ENCODE results near the gene SMIM24.

Gene SMIM24

GRCh38 chr19:3515891-3516422, 35.6 kb upstream of the SMIM24 start:
- TF ChIP-seq, protein P1, sequence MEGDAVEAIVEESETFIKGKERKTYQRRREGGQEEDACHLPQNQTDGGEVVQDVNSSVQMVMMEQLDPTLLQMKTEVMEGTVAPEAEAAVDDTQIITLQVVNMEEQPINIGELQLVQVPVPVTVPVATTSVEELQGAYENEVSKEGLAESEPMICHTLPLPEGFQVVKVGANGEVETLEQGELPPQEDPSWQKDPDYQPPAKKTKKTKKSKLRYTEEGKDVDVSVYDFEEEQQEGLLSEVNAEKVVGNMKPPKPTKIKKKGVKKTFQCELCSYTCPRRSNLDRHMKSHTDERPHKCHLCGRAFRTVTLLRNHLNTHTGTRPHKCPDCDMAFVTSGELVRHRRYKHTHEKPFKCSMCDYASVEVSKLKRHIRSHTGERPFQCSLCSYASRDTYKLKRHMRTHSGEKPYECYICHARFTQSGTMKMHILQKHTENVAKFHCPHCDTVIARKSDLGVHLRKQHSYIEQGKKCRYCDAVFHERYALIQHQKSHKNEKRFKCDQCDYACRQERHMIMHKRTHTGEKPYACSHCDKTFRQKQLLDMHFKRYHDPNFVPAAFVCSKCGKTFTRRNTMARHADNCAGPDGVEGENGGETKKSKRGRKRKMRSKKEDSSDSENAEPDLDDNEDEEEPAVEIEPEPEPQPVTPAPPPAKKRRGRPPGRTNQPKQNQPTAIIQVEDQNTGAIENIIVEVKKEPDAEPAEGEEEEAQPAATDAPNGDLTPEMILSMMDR (IDR thresholded peaks at IDR 0.05; ENCODE audit: insufficient read depth, low read depth, low read length, missing control alignments): no peak
- no peak for DNase-seq (ENCODE audit: low read depth)
- H3K4me3 ChIP-seq (ENCODE audit: low read depth, low read length): no peak overlapping the region

GRCh38 chr19:3514930-3515329, 34.6 kb upstream of the SMIM24 start:
- TF ChIP-seq, protein P1 (IDR thresholded peaks at IDR 0.05; ENCODE audit: insufficient read depth, low read depth, low read length, missing control alignments): no peak
- no peak for DNase-seq (ENCODE audit: low read depth)

DNA sequence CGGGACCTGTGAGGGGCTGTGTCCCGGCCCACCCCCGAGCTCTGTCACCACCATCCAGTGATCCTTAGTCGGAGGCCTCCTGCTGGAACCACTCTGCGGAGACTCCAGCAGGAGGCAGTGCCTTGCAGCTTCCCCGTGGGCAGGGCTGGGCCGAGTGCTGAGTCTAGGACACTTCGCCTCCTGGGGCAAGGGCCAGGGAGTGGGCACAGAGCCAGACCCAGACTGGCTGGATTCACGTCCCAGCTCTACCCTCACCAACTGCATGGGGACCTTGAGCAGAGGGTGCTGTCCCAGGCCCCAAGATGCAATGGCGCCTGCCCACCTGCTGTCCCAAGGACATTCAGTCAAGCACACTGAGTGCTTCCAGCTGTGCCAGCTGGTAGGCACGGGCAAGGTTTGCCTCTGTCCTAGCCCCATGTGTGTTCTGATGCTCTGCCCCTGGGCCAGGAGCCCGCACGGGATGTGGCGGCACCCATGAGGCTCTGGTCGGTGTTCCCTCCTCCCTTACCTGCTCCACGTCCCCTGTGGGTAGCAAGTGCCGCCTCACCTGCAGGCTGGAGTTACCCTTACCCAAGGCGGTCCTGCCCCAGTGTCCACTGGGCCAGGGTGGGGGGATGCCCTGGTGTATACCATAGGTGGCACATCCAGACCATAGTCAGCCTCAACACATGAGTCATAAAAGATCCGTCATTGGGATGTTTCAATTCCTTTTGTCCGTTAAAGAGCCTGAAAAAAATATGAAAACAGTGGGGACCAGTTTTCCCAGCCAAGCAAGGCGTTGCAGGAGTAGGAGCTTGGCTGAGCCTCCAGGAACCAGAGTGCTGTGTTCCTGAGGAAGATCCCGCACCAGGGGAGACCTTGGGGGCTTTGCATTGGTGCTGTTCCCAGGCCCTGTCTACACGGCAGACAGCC, 33.2 kb upstream of the SMIM24 start:
- TF ChIP-seq, protein P1 (IDR thresholded peaks at IDR 0.05; ENCODE audit: insufficient read depth, low read depth, low read length, missing control alignments): no peak
- DNase-seq (ENCODE audit: low read depth): no peak

More at GRCh38 chr19:3514930-3515329, 34.6 kb upstream of the SMIM24 start:
- H3K4me3 ChIP-seq (ENCODE audit: low read depth, low read length): no peak overlapping the region

DNA sequence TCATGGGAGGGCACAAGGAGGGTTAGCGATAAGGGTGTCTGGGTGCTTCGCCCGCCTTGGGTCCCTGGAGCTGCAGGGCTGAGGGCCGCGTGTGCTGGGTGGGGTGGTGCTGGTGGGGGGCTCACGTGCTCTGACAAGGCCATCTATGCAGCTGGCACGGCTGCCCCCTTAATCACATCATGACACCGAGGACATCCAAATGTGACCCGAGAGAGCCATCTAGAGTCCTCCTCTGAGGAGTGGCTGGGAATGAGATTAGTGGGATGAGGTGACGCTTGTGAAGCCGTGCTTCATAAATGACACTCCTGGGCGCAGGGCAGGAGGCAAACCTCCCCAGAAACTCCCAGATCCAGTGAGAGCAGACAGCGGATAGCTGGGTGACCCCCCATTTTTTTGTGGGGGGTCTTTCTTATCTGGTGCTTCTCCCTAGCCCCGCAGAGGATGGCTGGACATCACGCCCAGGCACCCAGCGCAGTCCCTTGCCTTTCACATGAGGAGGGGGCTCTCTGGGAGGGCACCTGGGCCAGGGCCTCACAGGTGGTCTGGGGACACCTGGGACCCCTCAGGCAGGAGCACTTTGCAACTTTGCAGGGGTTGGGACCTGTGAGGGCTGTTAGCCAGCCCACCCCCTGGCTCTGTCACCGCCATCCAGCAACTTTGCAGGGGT, 32.4 kb upstream of the SMIM24 start:
- TF ChIP-seq, protein P1 (IDR thresholded peaks at IDR 0.05; ENCODE audit: insufficient read depth, low read depth, low read length, missing control alignments): no peak
- DNase-seq (ENCODE audit: low read depth): no peak

More for the DNA sequence above, 33.2 kb upstream of the SMIM24 start:
- no peak overlapping the region for H3K4me3 ChIP-seq (ENCODE audit: low read depth, low read length)

DNA sequence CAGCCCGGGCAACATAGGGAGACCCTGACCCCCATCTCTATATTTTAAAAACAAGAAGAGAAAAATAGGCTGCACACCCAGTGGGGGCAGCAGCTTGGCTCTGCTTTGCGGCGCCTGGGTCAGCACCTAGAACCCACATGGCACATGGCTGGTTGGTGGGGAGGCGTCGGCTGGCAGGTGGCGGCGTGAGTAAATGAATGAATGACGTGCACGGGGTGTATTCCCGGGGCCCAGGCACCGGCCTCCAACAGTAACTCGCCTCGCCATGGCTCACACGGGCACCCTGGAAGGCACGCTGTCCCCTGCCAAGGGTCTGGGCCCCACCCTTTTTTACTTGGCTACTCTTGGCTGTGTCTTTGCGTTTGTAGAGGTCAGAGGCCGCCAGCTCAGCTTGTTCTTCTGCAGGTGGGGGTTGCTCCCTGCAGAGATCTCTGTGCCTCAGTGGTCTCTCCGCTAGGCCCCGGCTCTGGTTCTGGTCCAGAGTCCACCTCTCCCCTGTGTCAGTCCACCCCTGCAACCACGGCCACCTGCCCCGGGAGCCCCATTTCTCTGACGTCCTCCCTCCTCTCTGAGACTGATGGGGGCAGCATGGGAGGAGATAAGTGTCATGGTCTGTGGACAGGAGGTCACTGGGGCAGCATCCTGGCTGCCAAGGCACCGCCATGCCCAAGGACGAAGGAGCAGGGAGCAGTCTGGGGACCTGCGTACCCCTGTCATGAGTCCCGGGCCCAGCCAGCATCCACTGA, 31.4 kb upstream of the SMIM24 start:
- DNase-seq (ENCODE audit: low read depth): no peak
- no peak overlapping the region for H3K4me3 ChIP-seq (ENCODE audit: low read depth, low read length)
- TF ChIP-seq, protein P1 (IDR thresholded peaks at IDR 0.05; ENCODE audit: insufficient read depth, low read depth, low read length, missing control alignments): no peak

More for the DNA sequence above, 32.4 kb upstream of the SMIM24 start:
- H3K4me3 ChIP-seq (ENCODE audit: low read depth, low read length): no peak overlapping the region

GRCh38 chr19:3510727-3511126, 30.4 kb upstream of the SMIM24 start:
- no peak for DNase-seq (ENCODE audit: low read depth)
- TF ChIP-seq, protein P1 (IDR thresholded peaks at IDR 0.05; ENCODE audit: insufficient read depth, low read depth, low read length, missing control alignments): no peak

More at GRCh38 chr19:3510727-3511126, 30.4 kb upstream of the SMIM24 start:
- no peak overlapping the region for H3K4me3 ChIP-seq (ENCODE audit: low read depth, low read length)

Data from GM12865 (cell line).